HCT116 (cell line): Measurements from ENCODE around the gene POGK. TPM values are rescaled to one million over a fixed set of nuclear protein-coding genes. Genes with fewer than 3 reads are reported as not detected.

Source experiments
- ATAC-seq: fragments of 200-7000 bp; cut with Tn5 transposase; 2 replicates; pipeline ENCODE4 v1.9.1; 2020; ENCODE audit warnings: mild to moderate bottlenecking, moderate library complexity
- Bru-seq: library from RNA; stranded (reverse); fragments of 400-500 nt; gene quantifications from one replicate; lab custom pipeline; 2021; lab: Mats Ljungman, UMichigan
- BruChase-seq, 2 experiments: library from RNA; stranded (reverse); fragments of 400-500 nt; gene quantifications; one replicate each; lab custom pipeline; 2021; lab: Mats Ljungman, UMichigan
- BruUV-seq: library from RNA; stranded (reverse); fragments of 400-500 nt; replicated peaks from 2 replicates; lab custom pipeline; 2021; lab: Mats Ljungman, UMichigan
- CTCF ChIA-PET: fragments of 300-600 bp; sonication (Branson Sonifier 250); formaldehyde crosslinking; loops from one replicate; lab custom pipeline; 2021; ENCODE audit warnings: antibody characterized with exemption; lab: Charles Lee
- POLR2A ChIA-PET: fragments of 300-600, 350-600 bp; sonication (Branson Sonifier 250); formaldehyde crosslinking; loops from one replicate; lab custom pipeline; 2021; ENCODE audit warnings: antibody characterized with exemption; lab: Charles Lee
- RAD21 ChIA-PET, 2 experiments: fragments of 300-600 bp; sonication (Branson Sonifier 250); formaldehyde crosslinking; loops; one replicate each; lab custom pipeline; 2023; ENCODE audit warnings: low total read pairs in 2 of 2; ENCODE audit not compliant: uncharacterized antibody in 2 of 2, unreplicated experiment in 2 of 2, low non-redundant PET in 1 of 2; lab: Charles Lee
- DNase-seq: peaks from one replicate; pipeline ENCODE4 v3.0.0-alpha.2; 2010; ENCODE audit warnings: low read depth, low spot score
- H2AFZ ChIP-seq: fragments of 200-600 bp; shearing (Covaris generic), sonication (generic); 2 replicates; pipeline ENCODE4 v1.6.1; 2017; ENCODE audit warnings: low read depth, mixed run types, mixed read lengths, antibody characterized with exemption, low read length; ENCODE audit not compliant: poor library complexity, severe bottlenecking
- H3K27ac ChIP-seq: 2 replicates; pipeline ENCODE4 v1.5.1; 2012; ENCODE audit warnings: low read depth, low read length
- H3K27me3 ChIP-seq: fragments of 200-600 bp; sonication (generic); 2 replicates; pipeline ENCODE4 v1.6.1; 2016; ENCODE audit warnings: mixed run types, low read length, mixed read lengths; ENCODE audit not compliant: insufficient read depth
- H3K36me3 ChIP-seq, 2 experiments: fragments of 200-500 bp in 1 of 2; fragments of 200-600 bp in 1 of 2; sonication (Bioruptor generic) in 1 of 2; sonication (generic) in 1 of 2; 2 replicates each; pipeline versions ENCODE4 v1.5.1 to v1.6.1; 2014 to 2016; ENCODE audit warnings: low read length in 2 of 2, inconsistent platforms in 1 of 2, mixed read lengths in 1 of 2, mixed run types in 1 of 2; ENCODE audit not compliant: insufficient read depth in 2 of 2, control insufficient read depth in 1 of 2
- H3K4me1 ChIP-seq, 2 experiments: fragments of 200-600 bp in 1 of 2; sonication (generic) in 1 of 2; 2 replicates each; pipeline versions ENCODE4 v1.5.1 to v1.6.1; 2012 to 2017; ENCODE audit warnings: low read length in 2 of 2, inconsistent platforms in 1 of 2, mild to moderate bottlenecking in 1 of 2, mixed read lengths in 1 of 2, mixed run types in 1 of 2, moderate library complexity in 1 of 2; ENCODE audit not compliant: insufficient read depth in 2 of 2, control insufficient read depth in 1 of 2
- H3K4me2 ChIP-seq: fragments of 200-600 bp; sonication (generic); 2 replicates; pipeline ENCODE4 v1.6.1; 2017; ENCODE audit warnings: mixed run types, low read length, mixed read lengths
- H3K4me3 ChIP-seq, 2 experiments: fragments of 200-600 bp in 1 of 2; sonication (generic) in 1 of 2; replicated peaks in 1 of 2; 2 replicates each; pipeline ENCODE4 v1.5.1; 2011 to 2016; ENCODE audit warnings: low read length in 2 of 2, control low read depth in 1 of 2, low read depth in 1 of 2, mild to moderate bottlenecking in 1 of 2, mixed read lengths in 1 of 2, mixed run types in 1 of 2
- H3K79me2 ChIP-seq: fragments of 200-600 bp; sonication (generic); 2 replicates; pipeline ENCODE4 v1.6.1; 2017; ENCODE audit warnings: mild to moderate bottlenecking, mixed run types, low read length, moderate library complexity, mixed read lengths; ENCODE audit not compliant: insufficient read depth
- H3K9ac ChIP-seq: fragments of 200-600 bp; sonication (generic); 2 replicates; pipeline ENCODE4 v1.6.1; 2016; ENCODE audit warnings: low read length, mixed read lengths
- H3K9me2 ChIP-seq: fragments of 200-600 bp; sonication (generic), shearing (Covaris generic); 2 replicates; pipeline ENCODE4 v1.6.1; 2017; ENCODE audit warnings: mixed run types, mild to moderate bottlenecking, moderate library complexity; ENCODE audit not compliant: insufficient read depth
- H3K9me3 ChIP-seq, 2 experiments: fragments of 200-500 bp in 1 of 2; fragments of 200-600 bp in 1 of 2; sonication (Bioruptor generic) in 1 of 2; sonication (generic) in 1 of 2; 2 replicates each; pipeline ENCODE4 v1.6.1; 2014 to 2017; ENCODE audit warnings: low read length in 2 of 2, mixed read lengths in 2 of 2, inconsistent platforms in 1 of 2, low read depth in 1 of 2, mild to moderate bottlenecking in 1 of 2, mixed run types in 1 of 2, moderate library complexity in 1 of 2; ENCODE audit not compliant: control insufficient read depth in 1 of 2, insufficient read depth in 1 of 2
- H4K20me1 ChIP-seq: fragments of 200-600 bp; sonication (generic), shearing (Covaris generic); 2 replicates; pipeline ENCODE4 v1.6.1; 2017; ENCODE audit warnings: mixed run types, mild to moderate bottlenecking, moderate library complexity; ENCODE audit not compliant: insufficient read depth
- ATF3 ChIP-seq: IDR thresholded peaks from 2 replicates; pipeline ENCODE4 v1.6.1; 2012
- CBX3 ChIP-seq: IDR thresholded peaks from 2 replicates; pipeline ENCODE4 v1.6.1; 2012; ENCODE audit warnings: low read depth
- CTCF ChIP-seq, 3 experiments: fragments of 200-600 bp in 1 of 3; sonication (generic) in 1 of 3; IDR thresholded peaks in 2 of 3; conservative IDR thresholded peaks in 1 of 3; 2 replicates each; pipeline ENCODE4 v1.5.1; 2012 to 2017; ENCODE audit warnings: low read depth in 2 of 3, low read length in 2 of 3, antibody characterized with exemption in 1 of 3, borderline replicate concordance in 1 of 3, control low read depth in 1 of 3, mild to moderate bottlenecking in 1 of 3, mixed read lengths in 1 of 3, mixed run types in 1 of 3, moderate library complexity in 1 of 3; ENCODE audit not compliant: insufficient read depth in 1 of 3
- EGR1 ChIP-seq: IDR thresholded peaks from 2 replicates; pipeline ENCODE4 v1.6.1; 2012; ENCODE audit warnings: low read depth
- ELF1 ChIP-seq: IDR thresholded peaks from 2 replicates; pipeline ENCODE4 v1.6.1; 2012; ENCODE audit warnings: low read depth, borderline replicate concordance
- EZH2 ChIP-seq: fragments of 200-600 bp; sonication (generic); IDR thresholded peaks from 2 replicates; pipeline ENCODE4 v1.6.1; 2017; ENCODE audit warnings: antibody characterized with exemption, mixed run types
- MAX ChIP-seq: IDR thresholded peaks from 2 replicates; pipeline ENCODE4 v1.6.1; 2012
- POLR2A ChIP-seq: IDR thresholded peaks from 2 replicates; pipeline ENCODE4 v1.7.0; 2011; ENCODE audit warnings: borderline replicate concordance; ENCODE audit not compliant: insufficient read depth, insufficient read length; ENCODE audit errors: extremely low read depth
- POLR2AphosphoS5 ChIP-seq: IDR thresholded peaks from 2 replicates; pipeline ENCODE4 v1.6.1; 2011; ENCODE audit warnings: mild to moderate bottlenecking, low read depth, low read length, moderate library complexity
- SIN3A ChIP-seq: IDR thresholded peaks from 2 replicates; pipeline ENCODE4 v1.6.1; 2012; ENCODE audit warnings: low read depth
- SP1 ChIP-seq: IDR thresholded peaks from 2 replicates; pipeline ENCODE4 v1.6.1; 2012; ENCODE audit warnings: low read depth
- SRF ChIP-seq: IDR thresholded peaks from 2 replicates; pipeline ENCODE4 v1.6.1; 2012; ENCODE audit warnings: low read depth
- TCF7L2 ChIP-seq: IDR thresholded peaks from 2 replicates; pipeline ENCODE4 v1.7.0; 2011; ENCODE audit warnings: borderline replicate concordance, inconsistent platforms; ENCODE audit not compliant: insufficient read depth, insufficient read length; ENCODE audit errors: extremely low read depth
- YY1 ChIP-seq: IDR thresholded peaks from 2 replicates; pipeline ENCODE4 v1.6.1; 2011; ENCODE audit warnings: low read length, low read depth, moderate library complexity, mild to moderate bottlenecking; ENCODE audit not compliant: insufficient replicate concordance; ENCODE audit errors: extremely low read depth
- ZBTB33 ChIP-seq: IDR thresholded peaks from 2 replicates; pipeline ENCODE4 v1.6.1; 2011; ENCODE audit warnings: mild to moderate bottlenecking, low read length, moderate library complexity; ENCODE audit not compliant: insufficient replicate concordance; ENCODE audit errors: extremely low read depth
- ZFX ChIP-seq: fragments of 450-650 bp; IDR thresholded peaks from 2 replicates; pipeline ENCODE4 v1.6.1; 2017
- ZNF274 ChIP-seq: fragments of 200-500 bp; sonication (Bioruptor generic); IDR thresholded peaks from 2 replicates; pipeline ENCODE4 v1.6.1; 2014; ENCODE audit warnings: mild to moderate bottlenecking, low read depth, low read length, inconsistent platforms
- intact Hi-C: fragments of 100-400 bp; cut with micrococcal nuclease; formaldehyde crosslinking; loops from 2 replicates; pipeline ENCODE4 v1.10.0; 2022
- long read RNA-seq: library from polyadenylated mRNA; unstranded; transcript quantifications from one replicate; pipeline ENCODE4 v2.0.0, GENCODE V29; 2021; ENCODE audit not compliant: unreplicated experiment
- polyA plus RNA-seq: library from polyadenylated mRNA; unstranded; fragments of >200 nt; gene quantifications from 2 replicates; pipeline ENCODE4 v1.2.1, GENCODE V29; 2012; ENCODE audit warnings: missing spikeins
- total RNA-seq: library from RNA; stranded (reverse); gene quantifications from one replicate; pipeline ENCODE4 v1.2.1, GENCODE V29; 2021; ENCODE audit not compliant: unreplicated experiment

POGK gene
- total RNA-seq (35.6 TPM), Bru-seq, nascent RNA (percentile 91 among the genes with signal in this experiment), BruChase-seq, experiment 1, labeled RNA remaining after a 6-hour chase (percentile 86 among the genes with signal in this experiment), BruChase-seq, experiment 2, labeled RNA remaining after a 2-hour chase (percentile 96 among the genes with signal in this experiment)
- polyA plus RNA-seq: 9.8 and 13.3 TPM in 2 replicates
- long read RNA-seq, full-length matches to known transcripts: 19 of 84 reads
- long read RNA-seq, partial matches to known transcripts: 30 of 84 reads
- long read RNA-seq, other reads (novel, unspliced or antisense): 35 of 84 reads

GRCh38 chr1:166838766-166839599 lies at the start of gene POGK:
TSS of gene POGK (plus strand) at chr1:166839475. CDS start at chr1:166840957, 1,482 bp downstream.
- BruUV-seq: TSS peak; percentile 94
- TF ChIP-seq POLR2AphosphoS5: peak; percentile 93
- no peak for TF ChIP-seq ATF3
- no peak; the same call in 1 of the 2 replicates for TF ChIP-seq EGR1
- TF ChIP-seq YY1: peak; percentile 63
- TF ChIP-seq CBX3: peak; percentile 57; the same call in 1 of the 2 replicates
- TF ChIP-seq ZNF274: no peak
- TF ChIP-seq TCF7L2: peak; percentile 58
- no peak for TF ChIP-seq EZH2
- peak; percentile 1; the same call in 1 of the 2 replicates for TF ChIP-seq SP1
- TF ChIP-seq POLR2A: peak; percentile 72
- TF ChIP-seq SIN3A: peak; percentile 70; the same call in 1 of the 2 replicates
- TF ChIP-seq CTCF (IDR thresholded peaks at IDR 0.05 in 2 of 3, conservative IDR thresholded peaks at IDR 0.05 in 1 of 3; ENCODE audit: borderline replicate concordance in 1 of 3, insufficient read depth in 1 of 3, low read depth in 2 of 3, low read length in 2 of 3): no peak
- TF ChIP-seq SRF: no peak
- peak; percentile 92 for TF ChIP-seq ZFX
- no peak for TF ChIP-seq ELF1
- TF ChIP-seq ZBTB33: peak; percentile 30
- peak; percentile 95 for TF ChIP-seq MAX
- ChIA-PET CTCF (interaction anchor here (0.5 to 1.6 kb wide), 4 partner anchors 17 to 609 kb away, joined by 3 to 5 read pairs (median 4); partner anchors contain the start of gene TADA1), RAD21 (no interaction called here), POLR2A (interaction anchor here (0.9 to 1.4 kb wide), 6 partner anchors 10 to 349 kb away, joined by 3 to 7 read pairs (median 3); partner anchors contain the start of gene TADA1)
- peaks cover 25 to 32% of the 10 kb centered on the region in 2 experiments for H3K36me3 ChIP-seq
- H3K9ac ChIP-seq: peak within 1 kb of the TSS; percentile 87
- ATAC-seq (peak; percentile 94), DNase-seq (peak; percentile 78)
- H3K79me2 ChIP-seq: peaks cover 40% of the 10 kb centered on the region
- peak within 1 kb of the TSS; percentile 70 for H2AFZ ChIP-seq
- peaks cover 6 to 37% of the 10 kb centered on the region in 2 experiments; a peak in 3 of 4 replicates for H3K4me1 ChIP-seq
- H3K9me3 ChIP-seq: no peaks in the 10 kb centered on the region
- H3K27me3 ChIP-seq: no peaks in the 10 kb centered on the region
- peak within 1 kb of the TSS; percentile 72 to 81 for H3K4me3 ChIP-seq
- no peaks in the 10 kb centered on the region for H3K9me2 ChIP-seq
- H3K4me2 ChIP-seq: peak within 1 kb of the TSS; percentile 96
- intact Hi-C loops: no loop called here
- H4K20me1 ChIP-seq: no peaks in the 10 kb centered on the region
- peak within 1 kb of the TSS; percentile 88 for H3K27ac ChIP-seq
